IPS-NIHi7 (cell line): ENCODE data around the gene METTL9.
"Not testable (repeated sequence)": the region's sequence is repeated elsewhere in the genome, so short reads cannot be mapped to it uniquely, and the experiment has no call there.

Source experiments
- DNase-seq: peaks from one replicate; pipeline ENCODE4 v3.0.0; 2012; ENCODE audit warnings: mixed read lengths; ENCODE audit errors: extremely low spot score

The METTL9 gene

DNA sequence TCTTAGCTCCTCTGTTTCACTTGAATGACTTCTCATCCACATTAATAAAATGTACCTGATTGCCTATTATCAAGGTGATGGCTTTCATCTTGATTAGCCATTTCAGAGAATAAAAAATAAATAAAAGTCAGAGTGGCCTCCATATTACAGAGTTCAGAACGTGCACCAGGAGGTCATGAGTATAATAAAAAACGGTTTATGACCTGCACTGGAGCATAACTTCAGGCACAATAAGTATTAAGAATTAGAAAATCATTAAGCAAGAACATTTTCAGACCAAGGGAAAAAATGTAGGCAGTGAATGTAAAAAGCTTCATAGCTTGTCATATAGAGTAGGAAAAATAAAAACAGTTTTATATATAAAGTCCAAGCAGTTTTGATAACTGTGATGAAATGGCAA is 11.4 kb downstream of the METTL9 start:
- DNase-seq = no peak

DNA sequence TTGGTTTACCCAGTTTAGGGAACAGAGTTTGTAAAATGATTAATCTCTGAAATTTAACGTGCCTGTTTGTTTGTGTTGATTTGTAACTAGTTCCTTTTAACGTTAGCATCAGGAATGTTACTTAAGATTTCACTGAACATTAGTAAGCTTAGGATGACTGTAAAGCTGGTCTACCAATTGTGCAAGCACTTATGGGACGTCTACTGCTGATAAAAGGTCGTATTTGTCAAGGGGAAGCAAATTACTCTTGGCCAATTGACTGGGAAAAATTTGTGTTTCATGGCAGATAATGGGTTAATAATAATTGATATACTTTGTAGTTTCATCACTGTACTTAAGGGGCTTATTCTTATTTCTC is 11.8 kb downstream of the METTL9 start:
- no peak for DNase-seq

GRCh38 chr16:21611556-21612384 is 12.4 kb downstream of the METTL9 start:
- no peak for DNase-seq

DNA sequence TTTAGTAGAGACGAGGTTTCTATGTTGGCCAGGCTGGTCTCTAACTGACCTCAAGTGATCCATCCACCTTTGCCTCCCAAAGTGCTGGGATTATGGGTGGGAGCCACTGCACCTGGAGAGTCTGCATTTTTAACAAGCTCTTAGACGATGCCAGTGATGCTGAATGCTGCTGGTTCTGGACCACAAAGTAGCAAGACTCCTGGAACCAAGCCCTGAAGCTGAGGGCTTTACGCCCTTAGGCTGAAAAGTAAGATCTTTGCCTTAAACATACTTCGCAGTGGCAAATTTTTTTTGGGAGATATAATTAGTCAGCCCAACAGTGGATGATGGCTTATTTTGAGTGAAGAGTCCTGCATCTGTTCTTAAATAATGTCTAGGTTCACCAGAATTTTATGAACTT is 14.0 kb downstream of the METTL9 start:
- no peak for DNase-seq

DNA sequence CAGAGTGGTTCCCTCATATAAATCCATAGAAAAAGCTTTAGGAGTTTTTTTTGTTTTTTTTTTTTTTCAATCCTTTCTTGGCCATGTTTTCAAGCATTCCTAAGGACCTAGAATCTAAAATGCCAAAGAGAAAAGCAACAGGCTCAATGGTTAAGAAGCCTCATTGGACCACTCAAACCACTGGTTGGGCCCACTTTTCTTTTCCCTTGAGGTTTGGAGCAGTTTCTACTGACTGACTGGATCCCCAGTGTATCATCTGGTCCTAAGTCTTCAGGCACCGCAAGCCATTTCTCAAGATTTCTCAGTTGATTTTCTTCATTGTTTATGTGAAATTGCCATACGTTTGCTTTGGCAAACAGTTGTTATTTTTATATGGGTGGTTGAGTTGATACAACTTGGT is 14.4 kb downstream of the METTL9 start:
- no peak for DNase-seq

DNA sequence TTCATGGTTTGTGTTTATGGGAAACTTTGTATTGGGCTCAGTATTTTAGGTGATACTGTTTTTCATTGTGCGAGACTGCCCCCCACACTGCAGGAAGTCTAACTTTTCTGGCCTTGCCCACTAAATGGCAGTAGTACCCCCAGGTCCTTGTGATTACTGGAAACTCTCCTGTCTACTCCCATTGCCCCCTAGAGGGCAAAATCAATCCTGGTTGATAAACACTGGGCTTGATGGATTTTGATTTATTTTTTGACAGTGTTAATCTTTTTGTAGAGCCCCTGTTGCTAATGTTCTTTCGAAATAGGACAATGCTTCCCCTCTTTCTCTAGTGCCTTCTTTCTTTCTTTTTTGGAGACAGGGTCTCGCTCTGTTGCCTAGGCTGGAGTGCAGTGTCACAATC is 15.5 kb downstream of the METTL9 start:
- no peak for DNase-seq

DNA sequence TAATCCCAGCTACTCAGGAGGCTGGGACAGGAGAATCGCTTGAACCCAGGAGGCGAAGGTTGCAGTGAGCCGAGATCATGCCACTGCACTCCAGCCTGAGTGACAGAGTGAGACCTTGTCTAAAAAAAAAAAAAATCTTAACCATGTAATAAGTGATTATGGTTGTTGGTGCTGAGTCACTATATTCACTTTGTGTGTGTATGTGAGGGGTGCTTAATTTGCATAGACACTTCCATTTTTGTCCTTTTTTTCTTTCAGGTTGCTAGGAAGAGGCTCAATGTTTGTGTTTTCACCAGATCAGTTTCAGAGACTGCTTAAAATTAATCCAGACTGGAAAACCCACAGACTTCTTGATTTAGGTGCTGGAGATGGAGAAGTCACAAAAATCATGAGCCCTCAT is 18.2 kb downstream of the METTL9 start:
- no peak for DNase-seq

GRCh38 chr16:21618281-21618680 is 18.9 kb downstream of the METTL9 start:
- no peak for DNase-seq

- DNase-seq = no peak
Measured at GRCh38 chr16:21619765-21620425, 20.5 kb downstream of the METTL9 start.

DNA sequence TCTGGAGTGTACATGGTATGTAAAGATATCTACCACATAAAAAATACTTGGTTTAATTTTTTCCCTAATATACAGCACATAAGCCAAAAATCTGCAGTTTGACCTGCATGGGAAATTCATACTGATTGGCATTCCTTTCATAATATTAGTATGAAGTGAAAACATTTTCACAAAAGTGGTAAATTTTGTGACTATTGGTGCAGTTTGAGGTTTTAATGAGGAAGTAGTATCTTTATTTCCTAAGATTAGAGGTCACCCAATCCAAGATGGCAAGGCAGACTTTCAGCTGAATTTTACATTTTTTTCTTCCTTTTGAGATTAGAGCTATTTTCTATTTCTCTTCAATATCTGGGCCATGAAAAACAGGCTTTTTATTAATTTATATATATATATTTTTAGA is 21.2 kb downstream of the METTL9 start:
- DNase-seq = no peak

GRCh38 chr16:21622545-21622944 is 23.2 kb downstream of the METTL9 start:
- DNase-seq = no peak

DNA sequence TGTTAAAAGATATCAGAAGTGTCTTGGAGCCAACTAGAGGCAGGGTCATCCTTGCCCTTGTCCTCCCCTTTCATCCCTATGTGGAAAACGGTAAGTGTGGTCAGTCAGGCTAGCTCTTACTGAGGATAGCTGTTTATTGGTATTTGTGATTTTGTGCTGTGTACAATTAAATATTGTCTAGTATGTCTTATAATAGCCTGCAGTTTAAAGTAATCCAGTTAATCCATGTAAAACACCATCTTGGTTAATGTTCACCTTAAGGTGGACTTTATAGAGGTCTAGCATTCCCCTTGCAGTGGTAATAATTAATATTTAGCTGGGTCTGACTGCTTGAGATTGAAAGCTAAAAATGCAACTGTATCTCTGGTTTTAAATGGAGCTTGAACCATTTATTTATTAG is 25.6 kb downstream of the METTL9 start:
- no peak for DNase-seq

DNA sequence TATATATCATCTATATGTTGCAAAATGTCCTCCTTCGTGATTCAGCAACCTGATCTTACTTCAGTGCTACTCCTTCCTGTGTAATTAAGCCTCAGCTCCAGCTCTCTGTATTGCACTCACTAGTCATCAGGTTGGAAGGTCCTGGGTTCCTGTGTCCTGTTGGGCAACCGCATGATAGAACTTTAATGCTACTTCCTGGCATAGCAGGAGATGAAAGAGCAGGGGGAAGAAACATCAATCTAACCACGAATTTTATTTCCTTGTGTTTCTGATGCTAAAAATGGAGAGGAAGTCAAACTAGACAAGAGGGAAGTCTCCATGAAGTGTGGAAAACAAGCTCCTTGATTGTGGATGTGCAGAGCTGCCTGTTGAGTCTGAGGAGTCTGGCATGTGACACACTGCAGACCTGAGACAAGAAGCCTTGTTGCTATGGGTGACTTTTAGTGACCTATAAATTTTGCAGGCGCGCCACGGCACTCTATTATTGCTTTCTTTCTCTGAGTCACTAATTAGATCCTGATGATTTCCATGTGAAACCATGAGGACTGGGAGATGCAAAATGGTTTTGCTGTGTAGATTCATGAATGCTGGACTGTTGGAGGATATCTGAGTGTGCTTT is 27.4 kb downstream of the METTL9 start:
- no peak for DNase-seq

DNA sequence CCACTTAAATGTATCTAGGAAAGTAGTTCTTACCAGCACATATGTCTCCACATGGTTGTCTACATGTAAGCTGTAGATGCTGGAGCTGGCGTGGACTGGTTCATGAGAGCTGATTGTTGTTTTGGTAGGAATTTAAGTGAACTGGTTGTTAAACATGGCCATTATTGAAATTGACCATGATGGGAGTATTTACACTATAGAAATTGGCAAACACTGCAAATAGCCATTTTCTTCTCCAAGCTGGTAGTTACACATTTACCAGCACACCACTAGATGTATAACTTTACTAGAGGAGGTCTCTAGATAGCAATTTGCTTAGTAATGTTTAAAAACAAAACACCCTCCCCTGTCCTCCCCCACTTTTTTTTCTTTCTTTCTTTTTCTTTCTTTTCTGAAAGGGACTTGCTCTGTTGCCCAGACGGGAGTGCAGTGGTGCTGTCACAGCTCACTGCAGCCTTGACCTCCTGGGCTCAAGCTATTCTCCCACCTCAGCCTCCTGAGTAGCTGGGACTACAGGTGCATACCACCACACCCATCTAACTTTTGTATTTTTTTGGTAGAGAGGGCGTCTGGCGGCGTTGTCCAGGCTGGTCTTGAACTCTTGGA is 28.8 kb downstream of the METTL9 start:
- DNase-seq = no peak

- DNase-seq = no peak
Measured at GRCh38 chr16:21628772-21629171, 29.4 kb downstream of the METTL9 start.

DNA sequence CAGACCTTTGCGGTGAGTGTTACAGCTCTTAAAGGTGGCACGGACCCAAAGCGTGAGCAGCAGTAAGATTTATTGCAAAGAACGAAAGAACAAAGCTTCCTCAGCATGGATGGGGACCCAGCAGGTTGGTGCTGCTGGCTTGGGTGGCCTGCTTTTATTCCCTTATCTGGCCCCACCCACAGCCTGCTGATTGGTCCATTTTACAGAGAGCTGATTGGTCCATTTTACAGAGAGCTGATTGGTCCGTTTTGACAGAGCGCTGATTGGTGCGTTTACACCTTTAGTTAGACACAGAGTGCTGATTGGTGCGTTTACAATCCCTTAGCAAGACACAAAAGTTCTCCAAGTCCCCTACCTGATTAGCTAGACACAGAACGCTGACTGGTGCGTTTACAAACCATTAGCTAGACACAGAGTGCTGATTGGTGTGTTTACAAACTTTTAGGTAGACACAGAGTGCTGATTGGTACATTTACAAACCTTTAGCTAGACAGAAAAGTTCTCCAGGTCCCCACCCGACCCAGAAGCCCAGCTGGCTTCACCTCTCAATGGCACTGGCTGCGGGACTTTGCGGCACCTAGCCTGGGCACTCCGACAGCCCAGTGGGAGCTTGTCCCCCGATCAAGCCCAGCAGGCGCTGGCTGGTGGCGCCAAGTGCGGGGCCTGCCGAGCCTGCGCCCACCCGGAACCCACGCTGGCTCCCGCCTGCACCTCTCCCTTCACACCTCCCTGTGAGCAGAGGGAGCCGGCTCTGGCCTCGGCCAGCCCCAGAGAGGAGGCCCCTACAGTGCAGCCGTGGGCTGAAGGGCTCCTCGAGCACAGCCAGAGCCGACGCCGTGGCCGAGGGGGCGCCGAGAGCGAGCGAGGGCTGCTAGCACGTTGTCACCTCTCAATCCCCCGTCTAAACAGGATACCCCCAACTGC is 30.5 kb downstream of the METTL9 start:
- not testable (repeated sequence) for DNase-seq

DNA sequence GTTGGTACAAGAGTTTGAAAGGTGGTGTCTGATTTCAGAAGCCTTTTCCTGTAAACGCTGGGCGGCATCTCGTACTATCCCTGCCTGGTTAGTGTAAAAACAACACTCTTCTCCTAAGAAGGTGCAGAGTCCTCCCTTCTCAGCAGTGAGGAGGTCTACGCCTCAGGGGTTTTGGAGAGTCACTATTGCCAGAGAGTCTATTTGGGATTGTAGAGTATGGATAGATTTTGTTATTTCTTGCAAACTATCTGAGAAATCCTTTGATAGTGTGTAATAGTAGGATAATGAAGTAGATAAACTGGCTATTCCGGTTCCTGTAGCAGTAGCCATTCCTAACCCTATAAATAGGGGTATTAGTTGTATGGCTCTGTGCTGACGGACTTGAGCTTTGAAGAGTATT is 31.5 kb downstream of the METTL9 start:
- not testable (repeated sequence) for DNase-seq

DNA sequence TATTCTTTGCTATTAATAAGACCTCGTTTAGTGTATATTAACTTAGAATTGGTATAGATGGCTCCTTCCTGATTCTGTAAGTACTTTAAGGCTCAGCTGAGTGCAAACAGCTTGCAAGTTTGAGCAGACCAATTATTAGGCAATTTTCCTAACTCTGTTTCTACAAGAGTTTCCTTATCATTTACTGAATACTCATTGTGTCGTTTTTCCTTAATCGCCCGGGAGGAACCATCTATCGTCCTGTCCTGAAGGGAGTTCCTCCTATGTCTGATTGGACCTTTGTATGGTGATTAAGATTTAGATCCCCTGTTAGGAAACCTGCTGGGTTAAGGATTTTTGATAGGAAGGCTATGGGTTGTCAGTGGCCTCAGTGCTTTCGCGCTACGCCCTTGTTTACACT is 32.0 kb downstream of the METTL9 start:
- DNase-seq = not testable (repeated sequence)

DNA sequence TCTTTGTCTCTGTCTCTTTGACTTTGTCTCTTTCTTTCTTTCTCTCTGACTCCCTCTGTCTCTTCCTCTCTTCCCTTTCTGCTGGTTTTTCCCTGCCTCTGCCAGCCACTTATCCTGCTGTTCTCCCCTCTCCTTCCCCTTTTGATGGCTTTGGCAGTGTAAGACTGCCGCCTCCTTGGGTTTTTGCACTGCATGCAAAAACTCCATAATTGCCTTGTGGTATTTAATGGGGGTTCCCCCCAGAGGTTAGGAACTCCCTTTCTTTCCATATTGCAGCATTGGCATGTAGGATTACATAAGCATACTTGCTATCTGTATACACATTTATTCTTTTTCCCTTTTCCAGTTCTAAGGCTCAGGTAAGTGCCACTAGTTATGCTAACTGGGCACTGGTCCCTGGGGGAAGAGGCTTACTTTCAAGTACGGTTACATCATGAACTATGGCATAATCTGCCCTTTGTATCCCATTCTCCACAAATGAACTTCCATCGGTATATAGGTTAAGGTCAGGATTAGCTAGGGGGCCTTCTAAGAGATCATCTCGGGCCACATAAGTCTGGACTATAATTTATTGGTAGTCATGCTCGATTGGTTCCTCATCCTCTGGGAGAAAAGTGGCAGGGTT is 32.7 kb downstream of the METTL9 start:
- not testable (repeated sequence) for DNase-seq

DNA sequence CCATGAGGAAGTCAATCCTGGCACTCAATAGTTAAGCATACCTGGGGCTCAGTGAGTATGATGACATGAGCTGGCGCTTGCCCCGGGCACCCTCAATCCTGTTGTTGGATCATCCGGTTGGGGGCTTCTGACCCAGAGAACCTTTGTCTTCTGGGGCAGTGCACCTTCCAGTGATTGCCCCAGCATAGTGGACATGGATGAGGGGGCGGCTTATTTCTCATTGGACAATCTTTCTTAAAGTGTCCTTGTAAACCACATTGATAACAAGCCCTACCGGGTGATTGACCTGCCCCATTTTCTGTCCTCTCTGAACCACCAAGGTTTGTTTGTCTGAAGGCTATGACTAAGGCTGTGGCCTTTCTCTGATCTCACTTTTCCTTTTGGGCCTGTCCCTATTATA is 34.8 kb downstream of the METTL9 start:
- no peak for DNase-seq

DNA sequence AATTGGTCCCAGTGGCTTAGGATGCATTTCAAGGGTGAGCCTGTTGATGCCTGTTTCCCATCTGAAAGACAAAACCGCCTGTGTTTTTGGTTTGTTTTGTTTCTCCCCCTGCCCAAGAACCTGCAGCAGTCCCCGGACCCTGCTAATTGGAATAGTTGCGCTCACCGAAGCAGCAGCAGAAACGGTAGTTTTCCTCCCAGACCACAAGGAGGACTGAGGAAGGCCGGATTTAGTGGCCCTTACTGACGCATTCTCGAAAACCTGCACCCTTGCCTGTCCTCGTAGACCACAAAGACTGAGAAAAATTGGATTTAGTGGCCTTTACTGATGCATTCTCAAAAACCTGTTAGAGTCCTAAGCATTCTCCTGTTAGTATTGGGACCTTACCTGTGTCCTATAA is 36.3 kb downstream of the METTL9 start:
- DNase-seq = not testable (repeated sequence)
